ENCODE data around the gene MICB.
"Not testable (repeated sequence)": the region's sequence is repeated elsewhere in the genome, so short reads cannot be mapped to it uniquely, and the experiment has no call there.

Gene MICB

DNA sequence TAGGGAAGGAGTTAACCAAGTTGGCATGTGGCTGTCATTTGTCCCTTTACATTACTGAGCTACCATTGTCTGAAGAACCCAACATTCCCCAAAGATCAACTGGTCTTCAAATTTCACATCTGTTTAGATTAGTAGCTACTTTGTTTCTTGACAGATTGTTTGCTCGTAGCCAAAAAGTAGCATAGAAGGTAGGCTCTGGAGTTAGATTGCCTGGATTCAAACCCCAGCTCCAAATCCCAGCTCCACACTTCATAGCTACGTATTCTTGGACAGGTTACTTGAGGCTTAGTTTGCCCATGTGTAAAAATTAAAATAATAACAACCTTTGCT, 50.6 kb downstream of the MICB start:
- ATAC-seq (ENCODE audit: low read depth) (no peak), DNase-seq (ENCODE audit: low spot score) (no peak)
- Histone ChIP-seq H3K9me3 (ENCODE audit: severe bottlenecking) (no peaks in the 10 kb centered on the region), H3K4me3 (ENCODE audit: severe bottlenecking) (peak overlapping the region; percentile 43), H3K4me1 (ENCODE audit: insufficient read depth, poor library complexity, severe bottlenecking) (peaks cover 7% of the 10 kb centered on the region), H3K27ac (ENCODE audit: poor library complexity, severe bottlenecking) (peak overlapping the region; percentile 58), H3K36me3 (ENCODE audit: low read depth) (peaks cover 51% of the 10 kb centered on the region), H3K27me3 (ENCODE audit: insufficient read depth, poor library complexity, severe bottlenecking) (no peaks in the 10 kb centered on the region)
- TF ChIP-seq, protein P1, sequence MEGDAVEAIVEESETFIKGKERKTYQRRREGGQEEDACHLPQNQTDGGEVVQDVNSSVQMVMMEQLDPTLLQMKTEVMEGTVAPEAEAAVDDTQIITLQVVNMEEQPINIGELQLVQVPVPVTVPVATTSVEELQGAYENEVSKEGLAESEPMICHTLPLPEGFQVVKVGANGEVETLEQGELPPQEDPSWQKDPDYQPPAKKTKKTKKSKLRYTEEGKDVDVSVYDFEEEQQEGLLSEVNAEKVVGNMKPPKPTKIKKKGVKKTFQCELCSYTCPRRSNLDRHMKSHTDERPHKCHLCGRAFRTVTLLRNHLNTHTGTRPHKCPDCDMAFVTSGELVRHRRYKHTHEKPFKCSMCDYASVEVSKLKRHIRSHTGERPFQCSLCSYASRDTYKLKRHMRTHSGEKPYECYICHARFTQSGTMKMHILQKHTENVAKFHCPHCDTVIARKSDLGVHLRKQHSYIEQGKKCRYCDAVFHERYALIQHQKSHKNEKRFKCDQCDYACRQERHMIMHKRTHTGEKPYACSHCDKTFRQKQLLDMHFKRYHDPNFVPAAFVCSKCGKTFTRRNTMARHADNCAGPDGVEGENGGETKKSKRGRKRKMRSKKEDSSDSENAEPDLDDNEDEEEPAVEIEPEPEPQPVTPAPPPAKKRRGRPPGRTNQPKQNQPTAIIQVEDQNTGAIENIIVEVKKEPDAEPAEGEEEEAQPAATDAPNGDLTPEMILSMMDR (IDR thresholded peaks at IDR 0.05; ENCODE audit: poor library complexity, severe bottlenecking), result no peak

DNA sequence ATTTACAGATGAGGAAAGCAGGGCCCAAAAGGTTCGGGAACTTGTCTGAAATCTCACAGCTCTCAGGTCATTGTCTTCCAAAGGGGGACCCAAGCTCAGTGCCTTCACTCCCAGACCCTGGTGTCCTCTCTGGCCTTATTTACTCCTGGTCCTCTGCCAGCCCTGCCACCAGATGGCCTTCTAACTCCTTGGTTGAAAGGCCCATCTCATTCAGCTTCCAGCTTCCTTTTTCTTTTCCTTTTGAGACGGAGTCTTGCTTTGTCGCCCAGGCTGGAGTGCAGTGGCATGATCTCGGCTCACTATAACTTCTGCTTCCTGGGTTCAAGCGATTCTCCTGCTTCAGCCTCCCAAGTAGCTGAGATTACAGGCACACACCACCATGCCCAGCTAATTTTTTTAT, 53.4 kb downstream of the MICB start:
- peaks cover 74% of the 10 kb centered on the region for H3K36me3 ChIP-seq (ENCODE audit: low read depth)
- H3K4me1 ChIP-seq (ENCODE audit: insufficient read depth, poor library complexity, severe bottlenecking); H3K27ac ChIP-seq (ENCODE audit: poor library complexity, severe bottlenecking); ATAC-seq (ENCODE audit: low read depth); H3K9me3 ChIP-seq (ENCODE audit: severe bottlenecking); H3K27me3 ChIP-seq (ENCODE audit: insufficient read depth, poor library complexity, severe bottlenecking); H3K4me3 ChIP-seq (ENCODE audit: severe bottlenecking); DNase-seq (ENCODE audit: low spot score): not testable (repeated sequence)
- TF ChIP-seq, protein P1 (IDR thresholded peaks at IDR 0.05; ENCODE audit: poor library complexity, severe bottlenecking), result peak; percentile 32

DNA sequence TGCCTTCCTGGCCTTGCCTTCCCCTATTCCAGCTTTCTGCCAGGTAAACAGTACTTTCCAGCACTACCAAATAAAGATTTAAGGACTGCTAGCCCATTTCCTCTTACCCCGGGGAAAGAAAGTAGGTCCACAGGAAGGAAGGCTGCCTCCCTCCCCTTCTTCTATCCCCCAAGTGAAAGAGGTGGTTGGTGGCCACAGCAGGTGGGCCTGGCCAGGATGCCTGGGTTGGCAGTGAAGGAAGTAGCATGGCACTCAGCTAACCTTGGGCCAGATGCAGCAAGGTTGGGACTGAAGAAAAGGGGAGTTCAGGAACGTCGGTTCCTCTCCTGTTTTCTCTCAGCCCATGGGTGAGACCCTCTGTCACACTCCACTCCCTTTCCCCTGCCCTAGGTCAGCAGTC, 58.4 kb downstream of the MICB start:
- no peak overlapping the region for H3K4me3 ChIP-seq (ENCODE audit: severe bottlenecking)
- ATAC-seq (ENCODE audit: low read depth) (no peak), DNase-seq (ENCODE audit: low spot score) (no peak)
- H3K27me3 ChIP-seq (ENCODE audit: insufficient read depth, poor library complexity, severe bottlenecking), result no peaks in the 10 kb centered on the region
- H3K36me3 ChIP-seq (ENCODE audit: low read depth), result peaks cover 76% of the 10 kb centered on the region
- TF ChIP-seq, protein P1 (IDR thresholded peaks at IDR 0.05; ENCODE audit: poor library complexity, severe bottlenecking), result no peak
- H3K9me3 ChIP-seq (ENCODE audit: severe bottlenecking), result no peaks in the 10 kb centered on the region
- H3K4me1 ChIP-seq (ENCODE audit: insufficient read depth, poor library complexity, severe bottlenecking), result peaks cover 19% of the 10 kb centered on the region
- no peak overlapping the region for H3K27ac ChIP-seq (ENCODE audit: poor library complexity, severe bottlenecking)

DNA sequence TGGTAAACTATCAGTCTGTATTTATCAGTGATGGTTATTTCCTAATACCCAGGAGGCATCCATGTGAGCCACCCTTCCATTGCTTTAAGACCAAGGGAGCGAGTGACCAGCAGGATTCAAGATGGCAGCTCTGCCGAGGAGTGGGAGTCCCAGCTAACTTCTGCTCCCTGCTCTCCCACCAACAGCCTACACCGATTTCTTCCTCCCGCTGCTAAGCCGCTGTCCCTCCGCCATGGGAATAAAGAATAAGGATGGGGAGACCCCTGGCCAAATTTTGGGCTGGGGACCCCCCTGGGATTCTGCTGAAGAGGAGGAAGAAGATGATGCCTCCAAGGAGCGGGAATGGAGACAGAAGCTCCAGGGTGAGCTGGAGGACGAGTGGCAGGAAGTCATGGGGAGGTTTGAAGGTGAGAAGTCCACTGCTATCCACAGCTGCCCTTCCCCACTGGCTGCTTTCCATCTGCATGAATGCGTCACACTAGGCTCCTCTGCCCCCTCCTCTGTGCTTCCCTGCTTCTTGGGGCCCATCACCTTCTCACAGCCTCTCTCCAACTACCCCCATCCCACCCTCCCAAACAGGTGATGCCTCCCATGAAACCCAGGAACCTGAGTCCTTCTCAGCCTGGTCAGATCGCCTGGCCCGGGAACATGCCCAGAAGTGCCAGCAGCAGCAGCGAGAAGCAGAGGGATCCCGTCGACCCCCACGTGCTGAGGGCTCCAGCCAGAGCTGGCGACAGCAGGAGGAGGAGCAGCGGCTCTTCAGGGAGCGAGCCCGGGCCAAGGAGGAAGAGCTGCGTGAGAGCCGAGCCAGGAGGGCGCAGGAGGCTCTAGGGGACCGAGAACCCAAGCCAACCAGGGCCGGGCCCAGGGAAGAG, 59.7 kb downstream of the MICB start:
- DNase-seq (ENCODE audit: low spot score) (no peak), ATAC-seq (ENCODE audit: low read depth) (no peak)
- H3K4me1 ChIP-seq (ENCODE audit: insufficient read depth, poor library complexity, severe bottlenecking), result peaks cover 19% of the 10 kb centered on the region
- no peaks in the 10 kb centered on the region for H3K9me3 ChIP-seq (ENCODE audit: severe bottlenecking)
- H3K36me3 ChIP-seq (ENCODE audit: low read depth), result peaks cover 65% of the 10 kb centered on the region
- no peak overlapping the region for H3K4me3 ChIP-seq (ENCODE audit: severe bottlenecking)
- no peak overlapping the region for H3K27ac ChIP-seq (ENCODE audit: poor library complexity, severe bottlenecking)
- H3K27me3 ChIP-seq (ENCODE audit: insufficient read depth, poor library complexity, severe bottlenecking), result no peaks in the 10 kb centered on the region
- TF ChIP-seq, protein P1 (IDR thresholded peaks at IDR 0.05; ENCODE audit: poor library complexity, severe bottlenecking), result no peak

DNA sequence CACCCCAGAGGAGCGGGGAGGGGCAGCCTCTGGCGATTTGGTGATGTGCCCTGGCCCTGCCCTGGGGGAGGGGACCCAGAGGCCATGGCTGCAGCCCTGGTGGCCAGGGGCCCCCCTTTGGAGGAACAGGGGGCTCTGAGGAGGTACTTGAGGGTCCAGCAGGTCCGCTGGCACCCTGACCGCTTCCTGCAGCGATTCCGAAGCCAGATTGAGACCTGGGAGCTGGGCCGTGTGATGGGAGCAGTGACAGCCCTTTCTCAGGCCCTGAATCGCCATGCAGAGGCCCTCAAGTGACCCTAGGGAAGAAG, 60.3 kb downstream of the MICB start:
- peaks cover 24% of the 10 kb centered on the region for H3K4me1 ChIP-seq (ENCODE audit: insufficient read depth, poor library complexity, severe bottlenecking)
- TF ChIP-seq, protein P1 (IDR thresholded peaks at IDR 0.05; ENCODE audit: poor library complexity, severe bottlenecking), result no peak
- ATAC-seq (ENCODE audit: low read depth) (no peak), DNase-seq (ENCODE audit: low spot score) (no peak)
- H3K4me3 ChIP-seq (ENCODE audit: severe bottlenecking), result no peak overlapping the region
- H3K27me3 ChIP-seq (ENCODE audit: insufficient read depth, poor library complexity, severe bottlenecking), result no peaks in the 10 kb centered on the region
- no peaks in the 10 kb centered on the region for H3K9me3 ChIP-seq (ENCODE audit: severe bottlenecking)
- peaks cover 60% of the 10 kb centered on the region for H3K36me3 ChIP-seq (ENCODE audit: low read depth)
- no peak overlapping the region for H3K27ac ChIP-seq (ENCODE audit: poor library complexity, severe bottlenecking)

Measured in RWPE2 (cell line).